HG02885 (cell line): Measurements from ENCODE around the gene PRMT6.
"Not testable (repeated sequence)": the region's sequence is repeated elsewhere in the genome, so short reads cannot be mapped to it uniquely, and the experiment has no call there.

Experiments
- ATAC-seq: cut with Tn5 transposase; IDR thresholded peaks from one replicate; pipeline ENCODE4 v1.9.1; 2021; ENCODE audit warnings: mild to moderate bottlenecking; ENCODE audit not compliant: unreplicated experiment, poor library complexity

Gene PRMT6

DNA sequence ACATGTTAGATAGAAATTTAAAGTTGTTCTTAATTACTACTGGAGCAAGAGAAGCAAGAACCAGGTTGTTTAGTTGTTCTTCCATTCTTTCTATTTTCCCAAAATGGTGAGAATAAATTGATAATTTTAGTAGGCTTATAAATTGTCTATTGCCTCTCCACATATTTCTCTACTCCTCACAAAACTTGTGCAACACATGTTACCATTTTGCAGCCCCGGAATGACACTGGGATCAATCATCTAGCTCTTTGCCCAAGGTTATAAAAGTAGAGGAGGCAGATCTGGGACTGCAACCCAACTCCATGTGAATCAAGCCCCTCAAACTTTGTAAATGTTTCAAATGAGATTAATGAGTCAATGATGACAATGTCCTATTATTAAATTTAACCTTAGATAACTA, 34.9 kb downstream of the PRMT6 start:
- ATAC-seq: no peak

GRCh38 chr1:107093395-107093794, 36.9 kb downstream of the PRMT6 start:
- ATAC-seq: not testable (repeated sequence)

DNA sequence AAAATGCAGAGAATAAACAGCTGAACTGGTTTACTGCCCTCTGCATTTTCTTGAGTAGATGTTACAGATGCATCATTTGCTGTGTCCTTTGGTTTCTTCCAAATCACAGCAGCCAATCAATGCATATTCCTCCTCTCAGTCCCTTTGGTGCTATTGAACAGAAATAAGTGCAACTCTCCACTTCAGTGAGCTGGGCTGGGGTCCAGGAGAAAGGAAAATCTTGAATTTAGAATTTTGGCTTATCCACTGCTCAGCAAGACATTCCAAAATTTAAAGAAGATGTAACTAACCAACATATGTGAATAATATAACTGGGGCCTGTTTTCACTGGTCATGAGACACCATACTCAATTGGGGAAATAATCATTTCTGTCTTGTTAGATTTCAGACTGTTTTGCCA, 39.2 kb downstream of the PRMT6 start:
- no peak for ATAC-seq

- ATAC-seq: no peak
These were observed 40.2 kb downstream of the PRMT6 start for GRCh38 chr1:107096690-107097089.

DNA sequence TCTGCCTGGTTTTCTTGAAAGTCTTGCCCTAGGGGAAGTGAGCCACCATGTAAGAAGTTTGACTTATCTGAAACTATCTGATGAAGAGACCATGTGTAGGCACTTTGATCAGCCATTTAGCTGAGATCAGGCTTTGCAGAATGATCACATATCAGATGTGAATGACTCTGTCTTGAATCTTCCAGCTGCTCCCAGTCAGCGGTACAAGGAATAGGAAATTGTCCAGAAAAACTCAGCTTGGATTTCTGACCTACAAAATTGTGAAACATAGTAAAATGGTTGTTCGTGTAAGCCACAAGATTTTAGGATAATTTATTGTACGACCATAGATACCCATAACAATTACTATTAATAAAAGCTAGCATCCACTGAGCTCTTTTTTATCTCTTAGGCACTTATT, 42.5 kb downstream of the PRMT6 start:
- ATAC-seq: no peak

- ATAC-seq: no peak
These were observed 44.0 kb downstream of the PRMT6 start for GRCh38 chr1:107100331-107100984.

DNA sequence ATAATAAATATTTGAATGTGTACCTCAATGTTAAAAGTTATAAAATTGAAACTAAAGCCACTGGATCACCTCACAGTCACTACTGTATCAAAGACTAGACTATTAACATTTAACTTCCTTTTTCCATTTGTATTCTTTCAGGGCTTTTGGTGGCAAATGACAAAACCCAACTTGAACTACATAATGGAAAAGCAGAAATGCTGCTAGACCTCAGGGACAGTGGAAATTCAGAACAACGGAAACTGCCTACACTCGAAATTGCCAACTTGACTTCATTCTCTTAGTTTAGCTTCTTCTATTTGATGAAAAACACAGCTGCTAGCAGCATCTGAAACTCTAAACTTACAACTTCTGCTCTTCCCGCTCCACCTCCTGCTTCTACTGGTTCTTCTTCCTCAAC, 49.4 kb downstream of the PRMT6 start:
- peak; percentile 86 for ATAC-seq
